HL-60 (cell line): ENCODE measurements around the gene CLEC18A.

Experiments used
- DNase-seq, 2 experiments: peaks; one replicate each; pipeline ENCODE4 v3.0.0-alpha.2; 2010 to 2020; ENCODE audit warnings: low read depth in 1 of 2, low spot score in 1 of 2
- H3K27ac ChIP-seq: fragments of 250-450 bp; sonication (Bioruptor Pico); replicated peaks from 2 replicates; pipeline ENCODE4 v1.5.1; 2020; ENCODE audit warnings: mild to moderate bottlenecking, moderate library complexity
- H3K27me3 ChIP-seq: fragments of 250-450 bp; sonication (Bioruptor Pico); 2 replicates; pipeline ENCODE4 v1.5.1; 2021; ENCODE audit warnings: mild to moderate bottlenecking, moderate library complexity; ENCODE audit not compliant: insufficient read depth, poor library complexity, severe bottlenecking
- H3K4me3 ChIP-seq: replicated peaks from 2 replicates; pipeline ENCODE4 v1.5.1; 2011; ENCODE audit warnings: mild to moderate bottlenecking, control low read depth, low read length; ENCODE audit not compliant: insufficient read depth
- GABPA ChIP-seq: IDR thresholded peaks from 2 replicates; pipeline ENCODE4 v1.6.1; 2012; ENCODE audit warnings: low read depth
- POLR2AphosphoS5 ChIP-seq: IDR thresholded peaks from 2 replicates; pipeline ENCODE4 v1.6.1; 2012; ENCODE audit warnings: low read depth
- REST ChIP-seq: IDR thresholded peaks from 2 replicates; pipeline ENCODE4 v1.6.1; 2012; ENCODE audit warnings: low read depth; ENCODE audit not compliant: insufficient replicate concordance
- SPI1 ChIP-seq: IDR thresholded peaks from 2 replicates; pipeline ENCODE4 v1.6.1; 2012; ENCODE audit warnings: low read depth, mild to moderate bottlenecking, borderline replicate concordance
- TF ChIP-seq, protein P1 (sequence below): IDR thresholded peaks from one replicate; pipeline ENCODE4 v1.5.1; 2011; ENCODE audit warnings: low read length, control low read depth, inconsistent platforms; ENCODE audit not compliant: insufficient read depth

The CLEC18A gene

GRCh38 chr16:69906838-69907401 lies 44.2 kb upstream of the CLEC18A start:
- H3K27ac ChIP-seq, result no peak overlapping the region
- H3K4me3 ChIP-seq, result no peak overlapping the region
- TF ChIP-seq SPI1, result no peak
- no peak for TF ChIP-seq POLR2AphosphoS5
- no peak for TF ChIP-seq REST
- TF ChIP-seq, protein P1, sequence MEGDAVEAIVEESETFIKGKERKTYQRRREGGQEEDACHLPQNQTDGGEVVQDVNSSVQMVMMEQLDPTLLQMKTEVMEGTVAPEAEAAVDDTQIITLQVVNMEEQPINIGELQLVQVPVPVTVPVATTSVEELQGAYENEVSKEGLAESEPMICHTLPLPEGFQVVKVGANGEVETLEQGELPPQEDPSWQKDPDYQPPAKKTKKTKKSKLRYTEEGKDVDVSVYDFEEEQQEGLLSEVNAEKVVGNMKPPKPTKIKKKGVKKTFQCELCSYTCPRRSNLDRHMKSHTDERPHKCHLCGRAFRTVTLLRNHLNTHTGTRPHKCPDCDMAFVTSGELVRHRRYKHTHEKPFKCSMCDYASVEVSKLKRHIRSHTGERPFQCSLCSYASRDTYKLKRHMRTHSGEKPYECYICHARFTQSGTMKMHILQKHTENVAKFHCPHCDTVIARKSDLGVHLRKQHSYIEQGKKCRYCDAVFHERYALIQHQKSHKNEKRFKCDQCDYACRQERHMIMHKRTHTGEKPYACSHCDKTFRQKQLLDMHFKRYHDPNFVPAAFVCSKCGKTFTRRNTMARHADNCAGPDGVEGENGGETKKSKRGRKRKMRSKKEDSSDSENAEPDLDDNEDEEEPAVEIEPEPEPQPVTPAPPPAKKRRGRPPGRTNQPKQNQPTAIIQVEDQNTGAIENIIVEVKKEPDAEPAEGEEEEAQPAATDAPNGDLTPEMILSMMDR, result no peak
- no peak for TF ChIP-seq GABPA
- no peak for DNase-seq
- H3K27me3 ChIP-seq, result no peaks in the 10 kb centered on the region

DNA sequence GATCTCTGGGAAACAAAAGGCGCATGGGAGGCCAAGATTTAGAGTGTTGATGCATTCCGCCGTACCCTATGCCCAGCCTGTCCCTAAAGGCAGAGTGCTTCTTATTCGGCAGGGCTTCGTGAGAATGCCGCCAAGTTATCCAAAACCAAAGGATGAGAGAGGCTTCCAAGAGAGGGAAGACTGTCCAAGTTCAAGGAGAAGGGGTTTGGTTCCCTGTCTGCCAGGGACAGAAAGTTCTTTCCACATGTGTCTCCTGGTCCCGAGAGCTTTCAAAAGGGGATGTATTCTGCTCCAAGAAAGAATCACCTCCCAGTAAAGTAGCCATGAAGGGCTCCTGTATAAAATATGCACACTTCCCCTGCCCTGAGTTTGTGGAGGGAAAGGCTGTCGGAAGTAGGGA lies 42.1 kb upstream of the CLEC18A start:
- H3K27me3 ChIP-seq, result no peaks in the 10 kb centered on the region
- no peak for DNase-seq
- TF ChIP-seq GABPA, result no peak
- TF ChIP-seq REST, result no peak
- TF ChIP-seq POLR2AphosphoS5, result no peak
- no peak for TF ChIP-seq SPI1
- TF ChIP-seq, protein P1, result no peak
- no peak overlapping the region for H3K4me3 ChIP-seq
- H3K27ac ChIP-seq, result no peak overlapping the region

DNA sequence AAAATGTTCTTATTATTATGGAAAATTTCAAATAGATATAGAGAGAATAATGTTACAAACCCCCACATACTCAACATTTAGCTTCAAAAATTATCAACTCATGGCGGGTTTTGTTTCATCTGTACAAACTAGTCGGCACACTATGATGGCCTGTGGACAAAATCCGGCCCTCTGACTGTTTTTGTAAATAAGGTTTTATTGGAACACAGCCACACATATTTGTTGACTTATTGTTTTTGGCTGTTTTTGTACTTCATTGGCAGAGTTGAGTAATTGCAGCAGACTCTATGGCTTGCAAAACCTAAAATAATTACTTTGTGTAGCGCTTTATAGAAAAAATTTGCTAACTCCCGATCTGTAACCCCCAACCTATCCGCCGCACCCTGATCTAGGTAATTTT lies 41.4 kb upstream of the CLEC18A start:
- Histone ChIP-seq H3K27ac (no peak overlapping the region), H3K4me3 (no peak overlapping the region), H3K27me3 (no peaks in the 10 kb centered on the region)
- no peak for DNase-seq
- TF ChIP-seq POLR2AphosphoS5 (no peak), GABPA (no peak), REST (no peak), SPI1 (no peak)
- TF ChIP-seq, protein P1, result no peak
